Calu3 (cell line): ENCODE data around the gene MAP4K3. TPM values are rescaled to one million over a fixed set of nuclear protein-coding genes. Genes with fewer than 3 reads are reported as not detected.
A peak's percentile ranks its signal among the peaks of the same experiment; 100 is the strongest.

Source experiments
- BruUV-seq: library from RNA; stranded (reverse); fragments of 400-500 nt; replicated peaks from 2 replicates; lab custom pipeline; 2021; lab: Mats Ljungman, UMichigan
- CTCF ChIA-PET: fragments of 300-600 bp; sonication (Branson Sonifier 250); formaldehyde crosslinking; loops from one replicate; lab custom pipeline; 2022; ENCODE audit warnings: antibody characterized with exemption; lab: Charles Lee
- DNase-seq: peaks from one replicate; pipeline ENCODE4 v3.0.0; 2022
- H3K27ac Mint-ChIP-seq: one replicate; pipeline ENCODE4 v1.8.0; 2022; ENCODE audit warnings: mixed read lengths; ENCODE audit not compliant: unreplicated experiment
- H3K27me3 Mint-ChIP-seq: one replicate; pipeline ENCODE4 v1.8.0; 2022; ENCODE audit warnings: mixed read lengths; ENCODE audit not compliant: unreplicated experiment
- H3K36me3 Mint-ChIP-seq: one replicate; pipeline ENCODE4 v1.8.0; 2022; ENCODE audit warnings: mild to moderate bottlenecking, moderate library complexity, mixed read lengths; ENCODE audit not compliant: insufficient read depth, unreplicated experiment
- H3K4me1 Mint-ChIP-seq: one replicate; pipeline ENCODE4 v1.8.0; 2022; ENCODE audit warnings: mild to moderate bottlenecking, low read depth, mixed read lengths; ENCODE audit not compliant: unreplicated experiment
- H3K4me3 Mint-ChIP-seq: one replicate; pipeline ENCODE4 v1.8.0; 2022; ENCODE audit warnings: mild to moderate bottlenecking, low read depth, moderate library complexity, mixed read lengths; ENCODE audit not compliant: unreplicated experiment
- H3K9me3 Mint-ChIP-seq: one replicate; pipeline ENCODE4 v1.8.0; 2022; ENCODE audit warnings: low read depth, mixed read lengths; ENCODE audit not compliant: unreplicated experiment
- intact Hi-C: fragments of 100-400 bp; cut with micrococcal nuclease; formaldehyde crosslinking; loops from one replicate; pipeline ENCODE4 v1.10.0; 2022; ENCODE audit not compliant: unreplicated experiment
- total RNA-seq: library from RNA; stranded (reverse); gene quantifications from 2 replicates; pipeline ENCODE4 v1.2.3, GENCODE V29; 2022
- TF ChIP-seq, protein P1 (sequence below): fragments of 200-600 bp; IDR thresholded peaks from one replicate; pipeline ENCODE4 v1.8.0; 2022; ENCODE audit warnings: antibody characterized with exemption; ENCODE audit not compliant: unreplicated experiment

Gene MAP4K3
- total RNA-seq, 1 experiment from 2014 or later = 30.7 TPM

GRCh38 chr2:39469807-39470206, 32.7 kb upstream of the MAP4K3 start:
- DNase-seq = peak; percentile 41
- CTCF ChIA-PET = interaction anchor here (0.9 kb wide), 1 partner anchor 14 kb away, joined by 7 read pairs; no protein-coding TSS in a partner anchor
- no TSS peak for BruUV-seq
- intact Hi-C loops = no loop called here
- no peaks in the 10 kb centered on the region for H3K27me3 Mint-ChIP-seq
- H3K36me3 Mint-ChIP-seq = peaks cover 11% of the 10 kb centered on the region
- no peaks in the 10 kb centered on the region for H3K9me3 Mint-ChIP-seq
- H3K4me1 Mint-ChIP-seq = peaks cover 50% of the 10 kb centered on the region
- peak overlapping the region; percentile 50 for H3K27ac Mint-ChIP-seq
- H3K4me3 Mint-ChIP-seq = peak overlapping the region; percentile 17
- TF ChIP-seq, protein P1, sequence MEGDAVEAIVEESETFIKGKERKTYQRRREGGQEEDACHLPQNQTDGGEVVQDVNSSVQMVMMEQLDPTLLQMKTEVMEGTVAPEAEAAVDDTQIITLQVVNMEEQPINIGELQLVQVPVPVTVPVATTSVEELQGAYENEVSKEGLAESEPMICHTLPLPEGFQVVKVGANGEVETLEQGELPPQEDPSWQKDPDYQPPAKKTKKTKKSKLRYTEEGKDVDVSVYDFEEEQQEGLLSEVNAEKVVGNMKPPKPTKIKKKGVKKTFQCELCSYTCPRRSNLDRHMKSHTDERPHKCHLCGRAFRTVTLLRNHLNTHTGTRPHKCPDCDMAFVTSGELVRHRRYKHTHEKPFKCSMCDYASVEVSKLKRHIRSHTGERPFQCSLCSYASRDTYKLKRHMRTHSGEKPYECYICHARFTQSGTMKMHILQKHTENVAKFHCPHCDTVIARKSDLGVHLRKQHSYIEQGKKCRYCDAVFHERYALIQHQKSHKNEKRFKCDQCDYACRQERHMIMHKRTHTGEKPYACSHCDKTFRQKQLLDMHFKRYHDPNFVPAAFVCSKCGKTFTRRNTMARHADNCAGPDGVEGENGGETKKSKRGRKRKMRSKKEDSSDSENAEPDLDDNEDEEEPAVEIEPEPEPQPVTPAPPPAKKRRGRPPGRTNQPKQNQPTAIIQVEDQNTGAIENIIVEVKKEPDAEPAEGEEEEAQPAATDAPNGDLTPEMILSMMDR = no peak

DNA sequence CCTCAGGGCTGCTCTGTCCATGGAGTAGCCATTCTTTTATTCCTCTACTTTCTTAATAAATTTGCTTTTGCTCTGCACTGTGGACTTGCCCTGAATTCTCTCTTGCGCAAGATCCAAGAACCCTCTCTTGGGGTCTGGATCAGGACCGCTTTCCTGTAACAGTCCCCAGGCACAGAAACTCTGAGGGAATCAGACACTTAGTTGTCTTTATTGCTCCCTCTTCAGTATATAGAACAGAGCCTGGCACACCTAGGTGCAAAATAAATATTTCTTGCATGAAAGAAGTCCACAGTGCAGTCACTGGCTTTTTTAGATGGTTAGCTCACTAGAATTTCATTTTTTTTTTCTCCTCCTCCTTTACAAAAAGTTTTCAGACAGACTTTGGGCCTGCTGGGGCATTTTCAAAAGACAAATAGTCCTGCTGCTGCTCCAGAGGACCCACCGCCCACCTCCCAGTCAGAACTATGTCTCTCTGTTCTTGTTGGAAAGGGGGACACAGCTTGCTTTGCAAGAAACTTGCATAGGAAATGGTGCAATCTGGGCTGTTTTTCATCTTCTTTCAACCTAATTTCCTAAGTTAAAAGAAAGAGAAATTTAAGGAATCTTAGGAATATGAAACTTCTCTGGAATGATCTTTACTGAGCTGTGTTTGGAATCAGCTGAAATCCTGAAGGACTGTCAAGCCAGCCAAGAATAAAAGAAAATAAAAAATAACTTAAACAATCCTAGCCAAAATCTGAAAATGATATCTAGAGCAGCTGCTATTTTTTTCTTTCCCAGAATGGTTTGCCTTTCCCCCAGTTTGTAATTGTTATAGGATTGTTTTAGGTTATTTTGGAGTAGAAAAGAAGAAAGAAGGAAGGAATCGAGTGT, 31.7 kb upstream of the MAP4K3 start:
- no peak overlapping the region for H3K4me3 Mint-ChIP-seq
- CTCF ChIA-PET = interaction anchor here (0.5 to 1.3 kb wide), 6 partner anchors 10 to 1052 kb away, joined by 3 to 7 read pairs (median 4); no protein-coding TSS in a partner anchor
- no peak for DNase-seq
- no peaks in the 10 kb centered on the region for H3K9me3 Mint-ChIP-seq
- intact Hi-C loops = no loop called here
- peaks cover 11% of the 10 kb centered on the region for H3K36me3 Mint-ChIP-seq
- H3K27me3 Mint-ChIP-seq = no peaks in the 10 kb centered on the region
- no TSS peak for BruUV-seq
- TF ChIP-seq, protein P1 = no peak
- peak overlapping the region; percentile 50 for H3K27ac Mint-ChIP-seq
- peaks cover 50% of the 10 kb centered on the region for H3K4me1 Mint-ChIP-seq

DNA sequence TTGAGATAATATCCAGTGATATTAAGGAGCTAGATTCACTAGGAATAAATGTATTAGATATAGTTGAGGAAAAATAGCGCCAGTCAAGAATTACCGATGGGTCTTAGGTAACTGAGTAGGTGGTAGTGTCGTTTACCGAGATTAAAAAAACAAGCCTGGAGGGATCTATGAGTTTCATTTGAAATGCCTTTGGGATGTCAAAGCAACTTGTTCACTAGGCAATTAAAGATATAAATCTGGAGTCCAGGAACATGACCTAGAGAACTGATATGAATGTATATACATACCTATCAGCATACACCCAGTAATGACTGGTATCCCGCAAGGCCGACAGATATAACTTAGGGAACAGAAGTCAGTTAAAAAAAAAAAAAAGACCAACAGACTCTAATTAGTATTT, 29.2 kb upstream of the MAP4K3 start:
- Mint-ChIP-seq H3K9me3 (no peaks in the 10 kb centered on the region), H3K36me3 (peaks cover 11% of the 10 kb centered on the region), H3K4me3 (no peak overlapping the region), H3K27me3 (no peaks in the 10 kb centered on the region), H3K4me1 (peaks cover 50% of the 10 kb centered on the region), H3K27ac (no peak overlapping the region)
- intact Hi-C loops = no loop called here
- no peak for DNase-seq
- CTCF ChIA-PET = no interaction called here
- no TSS peak for BruUV-seq
- TF ChIP-seq, protein P1 = no peak

GRCh38 chr2:39464864-39465263, 27.8 kb upstream of the MAP4K3 start:
- BruUV-seq = no TSS peak

More at GRCh38 chr2:39464864-39465263, 27.8 kb upstream of the MAP4K3 start:
- CTCF ChIA-PET = interaction anchor here (0.7 to 1.0 kb wide), 2 partner anchors 33 to 59 kb away, joined by 3 to 4 read pairs; no protein-coding TSS in a partner anchor
- Mint-ChIP-seq H3K27ac (no peak overlapping the region), H3K27me3 (no peaks in the 10 kb centered on the region), H3K4me1 (peaks cover 36% of the 10 kb centered on the region), H3K36me3 (peaks cover 11% of the 10 kb centered on the region), H3K9me3 (no peaks in the 10 kb centered on the region), H3K4me3 (no peak overlapping the region)
- TF ChIP-seq, protein P1 = no peak
- no peak for DNase-seq
- intact Hi-C loops = no loop called here
